Esophagus squamous epithelium (tissue), 5 donors: Measurements from ENCODE around the gene MXD4. TPM values are rescaled to one million over a fixed set of nuclear protein-coding genes. Genes with fewer than 3 reads are reported as not detected.
"Not testable (repeated sequence)": the region's sequence is repeated elsewhere in the genome, so short reads cannot be mapped to it uniquely, and the experiment has no call there.

Source experiments
- DNase-seq: peaks from one replicate; lab custom pipeline; 2025; lab: John Stamatoyannopoulos, UW
- H3K27ac ChIP-seq, 4 donors: fragments of 200-600 bp; sonication (generic); one replicate each; pipeline ENCODE4 v1.5.1; 2016 to 2019; ENCODE audit warnings: mild to moderate bottlenecking in 1 of 4
- H3K27me3 ChIP-seq, 4 donors: fragments of 200-600 bp; sonication (generic); 1 replicate in 3 of 4; 2 replicates in 1 of 4; pipeline versions ENCODE4 v1.5.1 to v1.6.0; 2017 to 2021; ENCODE audit warnings: antibody characterized with exemption in 1 of 4
- H3K36me3 ChIP-seq, 3 donors: fragments of 200-600 bp; sonication (generic); one replicate each; pipeline ENCODE4 v1.5.1; 2016 to 2019
- H3K4me1 ChIP-seq, 3 donors: fragments of 200-600 bp; sonication (generic); one replicate each; pipeline ENCODE4 v1.5.1; 2017 to 2019
- H3K4me3 ChIP-seq, 4 donors: fragments of 200-600 bp; sonication (generic); 1 replicate in 3 of 4; 2 replicates in 1 of 4; pipeline ENCODE4 v1.5.1; 2016 to 2019; ENCODE audit warnings: mild to moderate bottlenecking in 2 of 4, moderate library complexity in 1 of 4
- H3K9me3 ChIP-seq, 3 donors: fragments of 200-600 bp; sonication (generic); one replicate each; pipeline ENCODE4 v1.5.1; 2016 to 2019
- POLR2A ChIP-seq, 4 donors: fragments of 450-650 bp; IDR thresholded peaks; one replicate each; pipeline ENCODE4 v1.6.1; 2017; ENCODE audit warnings: antibody characterized with exemption in 4 of 4, mild to moderate bottlenecking in 4 of 4, moderate library complexity in 3 of 4
- WGBS, 2 donors: methylation state at CpG; one replicate each; pipeline ENCODE4 v1.1.5; 2018; 5-methylcytosine and 5-hydroxymethylcytosine counted together
- intact Hi-C: fragments of 100-400 bp; cut with DNase I; formaldehyde crosslinking; loops from one replicate; pipeline ENCODE4 v1.15.0; 2022
- total RNA-seq, 4 donors: library from RNA; depleted of rRNA; stranded (reverse); fragments of >200 nt; gene quantifications; one replicate each; pipeline ENCODE4 v1.1.0, GENCODE V29; 2016
- TF ChIP-seq, protein P1 (sequence below), 6 experiments: fragments of 450-650 bp in 4 of 6; fragments of 200-600 bp in 2 of 6; sonication (generic) in 2 of 6; IDR thresholded peaks; one replicate each; pipeline ENCODE4 v1.5.1; 2016 to 2019; ENCODE audit warnings: antibody characterized with exemption in 6 of 6, mild to moderate bottlenecking in 4 of 6, moderate library complexity in 4 of 6
- donor health status: DM: yes; HTN: yes; CAD: no.

MXD4 gene
- total RNA-seq, 4 donors from 2014 or later = 12.9 to 32.2 (median 27.8) TPM

DNA sequence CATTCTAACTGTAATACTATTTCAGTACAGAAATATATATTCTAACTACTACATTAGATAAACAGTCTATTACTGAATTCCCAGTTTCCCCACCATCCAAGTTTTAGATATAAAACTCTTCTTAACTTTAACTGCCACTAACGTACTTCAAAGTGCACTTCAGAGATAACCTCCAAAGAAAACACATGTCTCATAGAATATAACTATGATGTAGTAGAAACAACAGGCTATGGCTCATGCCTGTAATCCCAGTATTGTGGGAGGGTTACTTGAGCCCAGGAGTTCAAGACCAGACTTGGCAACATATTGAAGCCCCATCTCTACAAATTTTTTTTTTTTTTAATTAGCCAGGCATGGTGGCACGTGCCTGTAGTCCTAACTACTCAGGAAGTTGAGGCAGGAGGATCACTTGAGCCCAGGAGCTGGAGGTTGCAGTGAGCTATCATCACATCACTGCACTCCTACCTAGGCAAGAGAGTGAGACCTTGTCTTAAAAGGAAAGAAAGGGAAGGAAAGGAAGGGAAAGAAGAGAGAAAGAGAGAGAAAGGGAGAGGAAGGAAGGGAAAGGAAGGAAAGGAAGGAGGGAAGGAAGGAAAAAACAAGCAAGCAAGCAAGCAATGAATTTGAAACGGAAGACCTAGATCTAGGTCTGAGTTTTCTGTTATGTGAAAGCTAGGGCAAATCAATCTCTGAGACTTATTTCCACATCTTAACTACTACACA is 24.8 kb downstream of the MXD4 start:
- peaks cover 0 to 43% (median 0%) of the 10 kb centered on the region in 3 donors for H3K36me3 ChIP-seq
- H3K9me3 ChIP-seq = no peaks in the 10 kb centered on the region
- DNase-seq = no peak
- no peak overlapping the region for H3K27ac ChIP-seq
- peaks cover 9 to 54% (median 22%) of the 10 kb centered on the region in 3 donors for H3K4me1 ChIP-seq
- intact Hi-C loops = no loop called here
- TF ChIP-seq, protein P1, sequence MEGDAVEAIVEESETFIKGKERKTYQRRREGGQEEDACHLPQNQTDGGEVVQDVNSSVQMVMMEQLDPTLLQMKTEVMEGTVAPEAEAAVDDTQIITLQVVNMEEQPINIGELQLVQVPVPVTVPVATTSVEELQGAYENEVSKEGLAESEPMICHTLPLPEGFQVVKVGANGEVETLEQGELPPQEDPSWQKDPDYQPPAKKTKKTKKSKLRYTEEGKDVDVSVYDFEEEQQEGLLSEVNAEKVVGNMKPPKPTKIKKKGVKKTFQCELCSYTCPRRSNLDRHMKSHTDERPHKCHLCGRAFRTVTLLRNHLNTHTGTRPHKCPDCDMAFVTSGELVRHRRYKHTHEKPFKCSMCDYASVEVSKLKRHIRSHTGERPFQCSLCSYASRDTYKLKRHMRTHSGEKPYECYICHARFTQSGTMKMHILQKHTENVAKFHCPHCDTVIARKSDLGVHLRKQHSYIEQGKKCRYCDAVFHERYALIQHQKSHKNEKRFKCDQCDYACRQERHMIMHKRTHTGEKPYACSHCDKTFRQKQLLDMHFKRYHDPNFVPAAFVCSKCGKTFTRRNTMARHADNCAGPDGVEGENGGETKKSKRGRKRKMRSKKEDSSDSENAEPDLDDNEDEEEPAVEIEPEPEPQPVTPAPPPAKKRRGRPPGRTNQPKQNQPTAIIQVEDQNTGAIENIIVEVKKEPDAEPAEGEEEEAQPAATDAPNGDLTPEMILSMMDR (IDR thresholded peaks at IDR 0.05) = no peak
- no peak for TF ChIP-seq POLR2A (IDR thresholded peaks at IDR 0.05)
- no peak overlapping the region for H3K4me3 ChIP-seq
- no peaks in the 10 kb centered on the region for H3K27me3 ChIP-seq
- WGBS, 2 donors = 42 to 46% methylated on average over 3 of the region's 3 CpGs

DNA sequence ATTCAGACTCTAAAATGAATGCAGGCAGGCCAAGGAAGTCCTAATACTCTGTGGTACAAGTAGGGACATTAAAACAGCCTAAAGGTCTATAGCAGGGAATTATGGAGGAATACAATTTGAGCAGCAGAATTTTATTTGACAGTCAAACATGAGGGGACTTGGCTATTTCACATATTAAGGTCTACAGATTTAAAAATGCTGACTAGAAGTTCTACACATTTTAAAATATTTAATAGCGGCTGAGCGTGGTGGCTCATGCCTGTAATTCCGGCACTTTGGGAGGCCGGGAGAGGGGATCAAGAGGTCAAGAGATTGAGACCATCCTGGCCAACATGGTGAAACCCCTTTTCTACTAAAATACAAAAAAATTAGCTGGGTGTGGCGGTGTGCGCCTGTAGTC is 30.8 kb downstream of the MXD4 start:
- intact Hi-C loops = no loop called here
- Histone ChIP-seq H3K9me3 (no peaks in the 10 kb centered on the region), H3K4me1 (peaks cover 0 to 4% (median 0%) of the 10 kb centered on the region in 3 donors), H3K4me3 (no peak overlapping the region), H3K36me3 (peaks cover 0 to 61% (median 0%) of the 10 kb centered on the region in 3 donors), H3K27me3 (no peaks in the 10 kb centered on the region), H3K27ac (no peak overlapping the region)
- TF ChIP-seq, protein P1 (IDR thresholded peaks at IDR 0.05) = no peak
- TF ChIP-seq POLR2A (IDR thresholded peaks at IDR 0.05) = no peak
- DNase-seq = no peak
- WGBS, 2 donors = 97% methylated on average over 6 of the region's 6 CpGs

DNA sequence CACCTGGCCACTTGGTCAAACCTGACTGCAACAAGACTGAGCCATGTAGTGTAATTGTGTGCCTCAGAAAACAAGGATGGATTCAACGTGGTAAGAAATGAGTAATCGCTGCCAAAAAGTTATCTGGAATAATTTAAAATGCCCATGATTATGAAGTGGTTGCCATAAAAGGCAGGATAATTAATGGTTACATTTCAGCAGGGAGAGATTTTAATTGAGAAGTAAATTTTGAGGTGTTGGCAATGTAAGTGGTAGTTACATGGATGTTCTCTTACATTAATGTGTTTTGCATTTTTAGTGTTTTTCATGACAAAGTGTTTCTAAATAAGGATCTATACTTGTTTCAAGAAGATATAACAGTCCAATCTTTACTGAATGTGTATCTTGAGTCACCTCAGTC is 35.6 kb downstream of the MXD4 start:
- H3K4me1 ChIP-seq = no peaks in the 10 kb centered on the region
- intact Hi-C loops = loop anchor here (10.0 kb wide), 1 partner anchor 219 kb away; no protein-coding TSS in a partner anchor
- no peak overlapping the region for H3K4me3 ChIP-seq
- DNase-seq = no peak
- no peaks in the 10 kb centered on the region for H3K27me3 ChIP-seq
- H3K9me3 ChIP-seq = no peaks in the 10 kb centered on the region
- TF ChIP-seq, protein P1 (IDR thresholded peaks at IDR 0.05) = no peak
- TF ChIP-seq POLR2A (IDR thresholded peaks at IDR 0.05) = no peak
- H3K27ac ChIP-seq = no peak overlapping the region
- WGBS, 2 donors = 63 to 65% methylated on average over 2 of the region's 2 CpGs
- H3K36me3 ChIP-seq = peaks cover 0 to 58% (median 0%) of the 10 kb centered on the region in 3 donors

DNA sequence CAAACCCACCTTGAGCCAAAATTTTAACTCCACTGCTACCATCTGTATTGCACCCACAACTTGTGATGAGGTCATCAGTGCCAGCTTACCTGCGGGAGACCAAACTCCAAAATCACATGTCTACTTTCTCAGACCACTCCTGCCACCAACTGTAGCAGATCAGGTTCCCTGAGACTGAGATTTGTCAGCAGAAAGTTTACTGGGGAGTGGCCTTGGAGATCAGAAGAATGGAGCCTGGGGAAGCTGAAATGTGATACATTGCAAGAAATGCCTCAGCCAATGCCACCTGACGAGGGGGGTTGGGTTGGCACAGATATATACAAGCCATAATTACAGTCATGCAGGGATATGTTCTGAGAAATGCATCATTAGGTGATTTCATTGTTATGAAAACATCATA is 39.1 kb downstream of the MXD4 start:
- Histone ChIP-seq H3K36me3 (peaks cover 0 to 49% (median 0%) of the 10 kb centered on the region in 3 donors), H3K9me3 (no peaks in the 10 kb centered on the region), H3K4me3 (no peak overlapping the region), H3K4me1 (peaks cover 0 to 8% (median 0%) of the 10 kb centered on the region in 3 donors), H3K27ac (no peak overlapping the region), H3K27me3 (no peaks in the 10 kb centered on the region)
- TF ChIP-seq, protein P1 (IDR thresholded peaks at IDR 0.05) = no peak
- no peak for TF ChIP-seq POLR2A (IDR thresholded peaks at IDR 0.05)
- intact Hi-C loops = loop anchor here (10.0 kb wide), 1 partner anchor 222 kb away; no protein-coding TSS in a partner anchor
- DNase-seq = no peak
- WGBS, 2 donors = 77 to 85% methylated on average over 2 of the region's 2 CpGs

DNA sequence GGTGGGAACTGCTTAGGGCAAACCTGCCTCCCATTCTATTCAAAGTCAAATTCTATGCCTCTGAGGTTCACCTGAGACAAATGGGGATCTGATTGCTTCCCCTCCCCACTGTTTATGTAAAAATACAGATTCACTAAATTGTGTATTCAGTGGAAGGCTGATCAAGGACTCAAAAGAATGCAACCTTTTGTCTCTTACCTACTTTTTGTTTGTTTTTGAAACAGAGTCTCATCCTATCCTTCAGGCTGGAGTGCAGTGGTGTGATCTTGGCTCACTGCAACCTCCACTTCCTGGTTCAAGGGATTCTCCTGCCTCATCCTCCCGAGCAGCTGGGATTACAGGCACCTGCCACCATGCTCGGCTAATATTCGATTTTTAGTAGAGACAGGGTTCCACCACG is 40.5 kb downstream of the MXD4 start:
- 61 to 71% methylated on average over 4 of the region's 4 CpGs for WGBS, 2 donors
- peaks cover 0 to 36% (median 0%) of the 10 kb centered on the region in 3 donors for H3K36me3 ChIP-seq
- intact Hi-C loops = loop anchor here (10.0 kb wide), 1 partner anchor 223 kb away; no protein-coding TSS in a partner anchor
- not testable (repeated sequence) for H3K4me3 ChIP-seq, DNase-seq, H3K27ac ChIP-seq, H3K27me3 ChIP-seq, H3K4me1 ChIP-seq, H3K9me3 ChIP-seq
